ENCODE data around the gene GRP. TPM values are rescaled to one million over a fixed set of nuclear protein-coding genes. Genes with fewer than 3 reads are reported as not detected.

Gene GRP
- total and polyA plus RNA-seq, 2 donors (not counting 3 experiments of a cell fraction or from before 2014, with no cell fraction given), result not detected

- TF ChIP-seq POLR2A (IDR thresholded peaks at IDR 0.05; ENCODE audit: low read depth, low read length) (no peak), FOS (IDR thresholded peaks at IDR 0.05; ENCODE audit: borderline replicate concordance, insufficient read depth, low read length) (no peak), POLR2AphosphoS5 (IDR thresholded peaks at IDR 0.05; ENCODE audit: insufficient read depth, low read depth, low read length) (no peak), CTCF (IDR thresholded peaks at IDR 0.05; ENCODE audit: extremely low read depth in 1 of 2, insufficient read depth in 1 of 2, low read depth in 1 of 2, low read length in 2 of 2) (no peak), JUN (IDR thresholded peaks at IDR 0.05; ENCODE audit: borderline replicate concordance, insufficient read depth, insufficient read length, low read depth) (no peak), EZH2 (IDR thresholded peaks at IDR 0.05; ENCODE audit: borderline replicate concordance, low read depth, low read length, severe bottlenecking) (no peak), GATA2 (IDR thresholded peaks at IDR 0.05; ENCODE audit: insufficient read depth, insufficient read length, low read depth, low read length) (no peak), MYC (IDR thresholded peaks at IDR 0.05; ENCODE audit: low read depth, low read length) (no peak)
- TF ChIP-seq, protein P1, sequence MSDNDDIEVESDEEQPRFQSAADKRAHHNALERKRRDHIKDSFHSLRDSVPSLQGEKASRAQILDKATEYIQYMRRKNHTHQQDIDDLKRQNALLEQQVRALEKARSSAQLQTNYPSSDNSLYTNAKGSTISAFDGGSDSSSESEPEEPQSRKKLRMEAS (IDR thresholded peaks at IDR 0.05; ENCODE audit: insufficient read depth, insufficient read length), result no peak
- DNase-seq (ENCODE audit: low read depth, low spot score), result no peak
- intact Hi-C loops (cut with micrococcal nuclease) (no loop called here), dilution Hi-C loops (cut with MboI; ENCODE audit: extremely low pct_ligation_motif_present, low sequenced_read_pairs) (no loop called here)
- Histone ChIP-seq H3K36me3 (ENCODE audit: control insufficient read depth in 2 of 2, extremely low read depth in 1 of 2, insufficient read depth in 2 of 2, low read length in 2 of 2) (no peaks in the 10 kb centered on the region), H4K20me1 (replicated peaks; ENCODE audit: control insufficient read depth, extremely low read depth, insufficient read depth, low read length) (no peaks in the 10 kb centered on the region), H3K27me3 (ENCODE audit: control insufficient read depth in 2 of 2, insufficient read depth in 2 of 2, low read length in 2 of 2) (no peaks in the 10 kb centered on the region), H3K79me2 (ENCODE audit: control insufficient read depth, insufficient read depth, low read length) (no peaks in the 10 kb centered on the region), H3K4me3 (replicated peaks in 1 of 3; ENCODE audit: insufficient read depth in 1 of 3, low read depth in 1 of 3, low read length in 3 of 3) (no peak overlapping the region), H3K9ac (replicated peaks; ENCODE audit: extremely low read depth, insufficient read depth, low read length) (no peak overlapping the region), H2AFZ (ENCODE audit: low read depth, low read length) (no peak overlapping the region), H3K9me1 (replicated peaks; ENCODE audit: control insufficient read depth, extremely low read depth, insufficient read depth, low read length) (no peaks in the 10 kb centered on the region), H3K4me2 (ENCODE audit: insufficient read depth, low read length) (no peak overlapping the region), H3K27ac (ENCODE audit: insufficient read depth, low read depth, low read length) (no peak overlapping the region), H3K9me3 (replicated peaks; ENCODE audit: control insufficient read depth, insufficient read depth, low read length) (no peaks in the 10 kb centered on the region), H3K4me1 (ENCODE audit: control insufficient read depth, extremely low read depth, insufficient read depth, low read length) (no peaks in the 10 kb centered on the region)
- FAIRE-seq, result no peak
- POLR2A ChIA-PET, result no interaction called here
- BruUV-seq (replicated peaks), result no TSS peak
- CTCF ChIA-PET, result no interaction called here
Measured at GRCh38 chr18:59239642-59240041, 19.7 kb downstream of the GRP start.
